Upper lobe of left lung (tissue), 4 donors: Measurements from ENCODE around the gene FGF23.

Experiments used
- POLR2A ChIP-seq, 4 donors: fragments of 450-650 bp; IDR thresholded peaks; one replicate each; pipeline ENCODE4 v1.5.1; 2016 to 2017; ENCODE audit warnings: antibody characterized with exemption in 4 of 4, mild to moderate bottlenecking in 2 of 4
- POLR2AphosphoS5 ChIP-seq, 2 donors: sonication (generic); formaldehyde crosslinking; IDR thresholded peaks; one replicate each; pipeline ENCODE4 v1.5.1; 2017; ENCODE audit warnings: antibody characterized with exemption in 2 of 2

GRCh38 chr12:4387607-4388006 is 8.1 kb upstream of the FGF23 start:
- TF ChIP-seq POLR2AphosphoS5 (IDR thresholded peaks at IDR 0.05) (no peak), POLR2A (IDR thresholded peaks at IDR 0.05) (no peak)
